NCI-H524 treated with DMSO at 0.1 percent for 48 hours (cell line): Measurements from ENCODE around the gene UQCC2.

ENCODE experiments used
- DNase-seq: peaks from one replicate; lab custom pipeline; 2025; lab: John Stamatoyannopoulos, UW

The UQCC2 gene

DNA sequence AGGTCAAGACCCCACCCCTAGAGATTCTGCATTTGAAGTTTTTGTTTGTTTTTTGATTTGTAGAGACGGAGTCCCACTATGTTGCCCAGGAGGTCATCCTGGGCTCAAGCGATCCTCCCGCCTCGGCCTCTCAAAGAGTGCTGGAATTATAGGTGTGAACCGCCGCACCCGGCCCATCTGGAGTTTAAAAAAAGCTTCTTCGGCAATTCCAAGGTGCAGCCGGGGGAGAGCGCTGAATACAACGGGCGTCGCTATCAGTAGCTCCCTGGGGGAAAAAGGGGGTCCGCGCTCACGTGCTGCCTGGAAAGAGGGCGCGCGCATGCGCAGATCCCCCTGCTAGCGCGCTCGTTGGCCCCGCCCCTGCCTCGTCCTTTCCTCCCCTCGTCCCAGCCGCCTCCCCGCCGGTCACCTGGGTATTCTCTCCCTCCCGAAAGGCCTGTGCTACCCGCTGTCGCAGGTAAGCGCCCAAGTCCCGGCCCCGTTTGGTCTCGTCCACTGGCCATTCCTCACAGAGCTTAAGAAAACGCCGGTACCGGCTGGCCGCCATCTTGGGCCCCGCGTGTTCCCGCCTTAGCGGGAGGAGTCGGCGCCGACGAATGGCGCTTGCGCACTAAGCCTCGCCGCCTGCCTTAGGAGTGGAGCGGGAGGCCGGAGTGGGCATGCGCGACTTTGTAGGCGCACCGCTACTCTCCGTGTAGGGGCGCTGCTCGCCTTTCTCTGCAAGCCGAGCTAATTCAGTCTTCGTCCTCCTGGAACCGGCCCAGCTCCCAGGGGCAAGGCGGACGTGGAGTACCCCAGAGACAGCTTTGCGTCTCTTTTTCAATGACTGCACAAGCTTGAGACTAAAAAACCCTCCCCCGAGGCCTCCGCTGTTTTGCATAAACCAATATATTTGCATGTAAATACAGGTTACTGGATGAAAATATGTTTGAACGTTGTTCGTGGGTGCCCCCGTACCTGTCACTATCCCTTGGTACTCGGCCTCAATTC is at the start of gene UQCC2:
UQCC2 (minus strand) TSS at position 561 of the 990 bp plus-strand sequence; CDS start at position 547, 14 bp downstream.
- peak; percentile 91 for DNase-seq

DNA sequence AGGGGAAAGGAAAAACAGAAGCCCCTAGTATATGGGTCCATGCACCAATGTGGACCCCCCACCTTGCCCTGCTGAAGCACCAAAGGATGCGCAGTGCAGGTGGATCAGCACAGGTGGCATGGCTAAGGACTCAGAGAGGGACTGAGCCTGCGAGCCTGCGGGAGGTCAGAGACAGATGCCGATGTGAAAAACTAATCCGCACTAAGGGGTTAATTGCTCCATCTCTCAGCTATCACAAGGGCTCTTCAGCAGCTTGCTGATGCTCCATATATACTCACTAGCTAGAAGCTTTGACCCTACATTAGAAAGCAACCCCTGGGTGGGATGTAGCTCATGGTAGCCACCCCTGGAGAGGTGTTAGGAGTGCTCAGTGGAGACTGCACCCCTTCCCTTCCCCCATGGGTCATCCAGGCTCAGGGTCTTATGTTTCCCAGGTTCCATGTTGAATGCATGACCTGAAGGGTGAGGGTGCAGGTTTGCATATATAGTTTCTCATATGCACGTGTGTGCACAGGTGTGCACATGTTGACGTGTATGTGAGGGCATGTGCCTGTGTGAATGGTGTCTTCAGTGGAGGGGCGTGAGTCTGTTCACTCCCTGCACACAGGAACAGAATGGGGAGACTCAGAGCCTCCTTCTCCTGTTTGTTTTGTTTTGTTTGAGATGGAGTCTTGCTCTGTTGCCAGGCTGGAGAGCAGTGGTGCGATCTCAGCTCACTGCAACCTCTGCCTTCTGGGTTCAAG is 48.6 kb upstream of the UQCC2 start:
- DNase-seq: peak; percentile 95

GRCh38 chr6:33758815-33759216 is 47.3 kb upstream of the UQCC2 start:
- DNase-seq: no peak

DNA sequence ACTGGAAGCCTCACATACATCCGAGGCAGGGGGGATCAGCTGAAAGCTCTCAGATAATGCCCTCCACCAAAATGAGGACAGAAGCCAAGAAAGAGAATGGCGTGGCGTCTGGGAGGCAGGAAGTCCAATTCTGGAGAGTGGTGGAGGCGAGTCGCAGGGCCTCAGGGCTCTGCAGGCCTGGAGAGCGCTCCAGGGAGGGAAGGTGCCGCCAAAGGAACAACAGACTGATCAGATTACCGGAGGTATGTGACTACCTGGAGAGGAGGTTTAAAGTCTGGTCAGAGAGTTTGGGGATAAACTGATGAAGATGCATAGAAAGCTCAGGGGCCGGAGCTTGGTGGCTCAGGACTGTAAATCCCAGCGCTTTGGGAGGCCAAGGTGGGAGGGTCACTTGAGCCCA is 46.4 kb upstream of the UQCC2 start:
- no peak for DNase-seq

DNA sequence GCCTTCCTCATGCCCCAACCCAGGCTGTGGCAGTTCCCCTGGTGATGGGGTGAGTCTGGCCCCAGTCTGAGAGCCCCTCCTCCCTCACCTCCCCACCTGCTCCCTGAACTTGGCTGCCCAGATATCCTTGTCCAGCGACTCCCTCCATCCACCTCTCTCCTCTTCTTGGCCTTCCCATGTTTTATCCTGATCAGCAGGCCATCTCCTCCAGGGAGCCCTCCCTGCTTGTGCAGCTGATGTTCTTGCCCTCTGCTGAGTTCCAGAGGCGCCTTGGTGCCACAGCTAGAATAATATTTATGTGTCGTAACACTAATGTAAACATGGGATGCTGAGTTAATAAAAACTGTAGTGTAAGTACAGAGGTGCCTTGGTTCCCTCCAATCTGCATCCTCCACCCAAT is 45.6 kb upstream of the UQCC2 start:
- no peak for DNase-seq

GRCh38 chr6:33756211-33756954 is 44.9 kb upstream of the UQCC2 start:
- no peak for DNase-seq

DNA sequence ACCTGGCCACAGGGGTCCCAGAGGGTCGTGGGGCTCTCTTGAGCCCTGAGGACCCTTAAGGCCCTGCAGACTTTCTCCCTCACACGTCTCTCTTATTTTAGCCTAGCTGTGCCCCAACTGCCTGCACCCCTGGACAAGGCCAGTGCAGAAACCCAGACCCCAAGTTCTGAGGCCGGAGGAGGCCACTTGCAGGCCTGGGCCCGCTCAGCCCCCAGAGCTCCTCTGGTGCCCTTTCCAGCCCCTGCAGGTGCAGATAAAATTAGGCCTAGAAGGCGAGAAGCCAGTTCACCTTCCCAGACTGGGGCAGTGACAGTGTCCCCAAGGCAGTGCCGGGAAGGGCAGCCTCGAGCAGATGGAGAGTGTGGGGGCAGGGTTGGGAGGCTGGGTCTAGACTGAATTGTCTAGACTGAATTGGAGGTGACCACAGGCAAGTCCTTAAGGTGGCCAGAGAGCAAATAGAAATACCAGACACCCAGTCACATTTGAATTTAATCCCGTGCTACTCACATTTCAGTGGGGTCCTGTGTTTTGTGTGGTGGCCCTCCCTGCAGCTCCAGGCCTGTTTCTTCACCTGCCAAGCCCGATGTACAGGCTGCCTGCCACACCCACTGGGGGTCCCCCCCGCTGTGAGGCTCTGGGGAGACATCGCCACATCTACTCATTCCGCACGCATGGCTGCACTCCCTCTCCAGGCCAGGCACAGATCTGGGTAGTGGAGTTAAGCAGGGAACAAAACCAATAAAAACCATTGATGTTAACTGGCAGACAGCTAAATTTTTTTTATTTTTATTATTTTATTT is 43.8 kb upstream of the UQCC2 start:
- no peak for DNase-seq

- no peak for DNase-seq
These were observed 42.7 kb upstream of the UQCC2 start for GRCh38 chr6:33754222-33754621.

GRCh38 chr6:33752646-33753015 is 41.1 kb upstream of the UQCC2 start:
- no peak for DNase-seq

- peak; percentile 90 for DNase-seq
These were observed 40.5 kb upstream of the UQCC2 start for GRCh38 chr6:33751771-33752645.

GRCh38 chr6:33750244-33750991 is 38.9 kb upstream of the UQCC2 start:
- DNase-seq: no peak

GRCh38 chr6:33749401-33749800 is 37.9 kb upstream of the UQCC2 start:
- DNase-seq: no peak

- DNase-seq: peak; percentile 57
These were observed 37.3 kb upstream of the UQCC2 start for GRCh38 chr6:33748841-33749240.

DNA sequence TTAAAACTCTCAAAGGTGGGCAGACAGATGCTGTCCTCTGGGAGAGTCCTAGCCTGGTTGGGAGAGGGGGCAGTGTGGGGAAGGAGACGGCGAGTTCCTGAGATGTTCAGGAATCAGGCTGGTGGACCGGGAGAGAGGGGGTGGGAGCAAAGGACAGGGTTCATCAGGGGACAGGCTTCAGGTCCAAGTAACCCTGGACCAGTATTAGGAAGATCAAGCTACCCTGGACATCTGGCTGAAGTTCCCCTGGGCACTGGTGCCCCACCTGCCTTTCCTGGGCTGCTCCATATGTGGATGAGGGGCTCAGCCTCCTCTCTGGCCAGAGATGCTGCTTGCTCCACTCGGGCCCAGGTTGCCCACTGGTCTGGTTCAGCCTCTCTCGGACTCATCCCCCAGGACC is 36.3 kb upstream of the UQCC2 start:
- no peak for DNase-seq

GRCh38 chr6:33746651-33747100 is 35.2 kb upstream of the UQCC2 start, which contains the start of gene IP6K3:
TSS of gene IP6K3 (minus strand) at chr6:33746905. CDS start at chr6:33735476, 11,429 bp downstream.
- DNase-seq: no peak

- DNase-seq: no peak
These were observed 34.6 kb upstream of the UQCC2 start for GRCh38 chr6:33746036-33746600.

GRCh38 chr6:33745548-33745947 is 34.0 kb upstream of the UQCC2 start:
- DNase-seq: no peak

GRCh38 chr6:33744895-33745546 is 33.5 kb upstream of the UQCC2 start:
- peak; percentile 91 for DNase-seq
